Left forelimb (tissue), 1 donor: ENCODE measurements around the gene GSE1.

Experiments
- DNase-seq: peaks from one replicate; pipeline ENCODE4 v3.0.0-alpha.2; 2018; ENCODE audit warnings: low spot score

The GSE1 gene

GRCh38 chr16:85605051-85605911 is 7.8 kb upstream of the GSE1 start:
- DNase-seq, result no peak

DNA sequence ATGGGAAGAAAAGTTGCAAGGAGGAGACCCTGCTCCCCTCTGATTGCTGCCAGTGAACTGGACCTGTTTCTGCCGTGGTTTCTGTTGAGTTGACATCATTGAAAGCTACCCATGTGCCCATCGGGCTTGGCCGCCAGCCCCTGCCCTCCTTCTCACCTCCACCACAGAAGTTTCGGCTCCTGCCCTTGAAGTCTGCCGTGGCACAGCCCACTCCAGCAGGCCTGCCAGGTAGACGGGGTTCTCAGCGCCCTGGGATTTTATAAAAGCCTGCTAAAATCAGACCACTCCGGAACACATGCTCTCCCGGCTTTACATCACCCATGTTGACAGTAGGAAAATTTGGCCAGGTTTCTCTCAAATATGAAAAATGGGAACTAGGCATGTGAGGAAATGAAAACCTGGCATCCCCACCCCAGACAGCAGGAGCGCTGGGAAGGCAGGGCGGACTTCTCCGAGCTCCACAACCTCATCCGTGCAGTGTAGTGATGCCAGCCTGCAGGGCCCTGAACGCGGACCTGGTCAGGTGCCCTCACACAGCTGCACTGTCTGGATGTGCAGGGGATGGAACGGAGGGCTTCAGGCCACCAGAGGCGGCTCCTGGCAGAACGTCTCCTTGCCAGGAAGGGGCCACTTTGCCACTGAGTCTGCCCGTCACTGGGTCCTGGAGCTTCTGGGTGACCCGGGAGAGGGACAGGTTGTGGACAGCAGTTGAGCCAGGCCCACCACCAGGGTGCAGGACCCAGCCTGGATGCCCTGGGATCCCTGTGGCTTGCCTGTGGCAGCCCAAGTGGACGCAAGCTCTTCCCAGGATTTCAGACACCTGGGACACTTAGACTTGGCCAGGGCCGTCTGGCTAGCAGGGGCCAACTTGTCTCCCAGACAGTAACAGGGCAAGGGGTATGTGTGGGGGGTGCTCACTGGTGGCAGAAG is 6.9 kb upstream of the GSE1 start:
- DNase-seq, result no peak

- no peak for DNase-seq
Observed at GRCh38 chr16:85606904-85607303, 6.2 kb upstream of the GSE1 start.

- DNase-seq, result no peak
Observed at GRCh38 chr16:85607321-85607765, 5.8 kb upstream of the GSE1 start.

DNA sequence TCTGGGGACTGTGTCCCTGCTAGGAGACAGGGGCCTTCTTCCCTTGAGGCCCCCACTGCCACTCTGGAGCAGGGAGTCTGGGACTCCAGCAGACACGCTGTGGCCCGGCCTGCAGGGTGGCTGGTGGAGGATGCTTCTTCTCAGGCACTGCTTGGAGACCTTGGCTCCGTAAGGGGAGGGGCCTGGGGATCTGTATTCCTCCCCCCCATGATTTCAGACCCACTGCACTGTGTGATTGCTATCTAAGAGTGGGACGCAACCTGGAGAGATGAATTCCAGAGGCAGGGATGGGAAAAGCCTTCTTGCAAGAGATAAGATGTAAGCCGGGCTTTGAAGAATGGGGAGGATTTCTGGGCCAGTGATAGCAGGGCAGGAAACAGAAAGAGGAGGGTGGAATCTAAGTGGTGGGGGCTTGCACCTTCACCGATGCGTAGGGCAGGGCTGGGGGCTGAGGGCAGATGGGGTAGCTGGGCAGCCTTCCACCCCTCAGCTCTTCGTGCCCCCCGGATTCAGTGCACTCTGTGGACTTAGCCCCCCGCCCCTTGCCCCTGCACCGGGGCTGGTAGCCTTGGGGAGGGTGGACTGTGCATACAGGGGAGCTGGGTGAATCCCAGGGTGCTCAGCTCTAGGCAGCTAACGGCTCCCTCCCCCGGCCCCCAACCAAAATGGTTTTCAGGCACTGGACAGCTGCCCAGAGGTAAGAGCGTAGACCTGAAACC is 5.2 kb upstream of the GSE1 start:
- no peak for DNase-seq

- no peak for DNase-seq
Observed at GRCh38 chr16:85608515-85608885, 4.6 kb upstream of the GSE1 start.

GRCh38 chr16:85608887-85609286 is 4.2 kb upstream of the GSE1 start:
- DNase-seq, result no peak

- DNase-seq, result no peak
Observed at GRCh38 chr16:85609539-85609938, 3.6 kb upstream of the GSE1 start.

DNA sequence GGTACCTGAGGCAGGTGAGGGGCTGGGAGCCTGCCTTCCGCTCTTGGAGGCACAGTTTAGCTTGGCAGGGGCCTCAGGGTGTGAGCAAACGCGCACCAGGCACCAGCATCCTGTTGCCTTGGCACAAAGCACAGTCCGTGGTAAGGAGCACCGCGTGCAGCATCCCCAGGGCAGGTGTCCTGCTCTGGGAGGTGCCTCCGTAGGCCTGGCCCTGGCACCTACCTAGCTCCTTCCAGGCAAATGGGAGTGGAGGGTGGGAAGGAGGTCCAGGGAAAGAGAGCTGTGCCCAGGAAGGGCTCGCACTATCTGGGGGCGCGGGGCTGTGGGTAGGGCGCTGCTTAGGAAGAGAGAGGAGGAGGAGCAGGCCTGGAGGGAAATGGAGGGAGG is 3.1 kb upstream of the GSE1 start:
- no peak for DNase-seq

DNA sequence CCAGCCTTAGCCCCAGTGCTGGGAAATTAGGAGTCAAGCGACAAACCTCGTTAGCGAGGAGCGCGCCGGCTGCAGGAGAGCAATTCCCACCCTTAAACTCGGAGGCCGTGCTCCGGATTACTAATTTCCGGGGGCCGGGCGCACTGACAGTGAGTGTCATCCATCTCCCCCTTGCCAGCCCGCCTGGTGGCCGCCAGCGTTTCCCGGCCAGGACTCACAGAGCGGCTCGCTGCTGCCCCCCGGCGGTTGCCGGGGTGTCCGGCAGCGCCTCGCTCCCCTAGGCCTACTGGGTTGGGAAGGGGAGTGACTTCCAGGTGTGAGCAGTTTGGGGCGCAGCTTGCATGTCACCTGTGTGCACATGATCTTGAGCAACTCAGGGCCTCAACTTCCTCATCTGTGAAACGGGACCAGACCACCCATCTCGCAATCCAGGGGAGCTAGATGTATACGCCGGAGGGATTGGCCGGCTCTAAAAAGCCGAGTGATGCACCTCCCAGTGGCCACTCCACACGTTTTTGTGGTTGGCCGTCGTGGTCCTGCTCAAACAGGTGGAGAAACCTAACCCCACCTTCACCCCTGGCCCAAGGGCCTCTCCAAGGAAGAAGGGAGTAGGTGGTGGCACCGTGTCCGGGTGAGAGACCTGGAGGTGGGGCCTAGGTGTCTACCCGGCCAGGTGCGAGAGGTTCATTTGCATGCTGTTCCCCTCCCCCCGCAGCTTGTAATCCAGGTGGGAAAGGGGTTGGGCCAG is 2.5 kb upstream of the GSE1 start:
- peak; percentile 93 for DNase-seq

DNA sequence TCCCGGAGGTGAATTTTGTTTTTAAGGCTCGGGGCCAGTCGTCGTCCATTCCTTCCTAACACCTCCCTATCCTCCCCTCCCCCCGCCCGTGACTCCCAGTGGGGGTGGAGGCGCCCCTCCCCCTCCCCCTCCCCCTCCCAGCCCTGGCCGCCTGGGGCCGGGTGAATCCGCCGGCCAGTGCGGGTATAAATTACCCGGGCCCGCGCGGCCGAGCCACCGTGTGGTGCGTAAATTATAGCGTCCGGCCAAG is 2.0 kb upstream of the GSE1 start:
- DNase-seq, result no peak

GRCh38 chr16:85611444-85612190 is 1.5 kb upstream of the GSE1 start:
- peak; percentile 87 for DNase-seq

- no peak for DNase-seq
Observed at GRCh38 chr16:85612191-85612800, 826 bp upstream of the GSE1 start.

DNA sequence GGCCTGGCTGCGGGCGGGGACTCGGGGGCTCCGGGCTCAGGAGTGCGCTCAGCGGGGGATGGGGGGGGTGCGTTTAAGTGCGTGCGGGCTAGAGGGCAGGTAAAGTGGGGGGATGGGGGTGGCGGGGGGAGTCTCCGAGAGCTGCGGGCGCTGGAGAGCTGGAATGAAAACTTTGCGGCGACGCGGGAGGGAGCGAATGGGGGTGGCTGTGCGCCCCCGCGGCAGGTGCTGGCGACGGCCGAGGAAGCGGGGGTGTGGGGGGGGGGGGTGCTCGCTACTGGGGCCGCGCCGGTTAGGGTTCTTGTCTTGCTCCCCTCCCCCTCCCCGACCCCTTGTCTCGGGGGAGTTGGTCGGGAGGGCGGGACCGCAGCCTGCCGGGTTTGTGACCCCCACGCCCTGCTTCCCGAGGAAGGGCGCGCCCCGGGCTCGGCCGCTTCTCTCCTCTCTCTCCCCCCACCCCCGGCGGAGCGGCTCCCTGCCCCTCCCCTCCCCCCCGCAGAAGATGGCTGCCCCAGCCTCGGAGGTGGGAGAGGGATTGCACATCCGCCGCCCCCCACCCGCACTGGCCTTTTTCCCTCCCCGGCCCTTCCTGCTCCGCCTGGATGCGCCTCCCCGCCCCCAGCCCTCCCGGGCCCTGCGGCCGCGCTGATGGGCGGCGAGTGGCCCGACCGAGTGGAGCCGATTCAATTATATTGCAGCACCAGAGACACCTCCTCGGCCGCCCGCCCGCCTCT is 649 bp downstream of the GSE1 start:
- no peak for DNase-seq

GRCh38 chr16:85614338-85615013 is 1.4 kb downstream of the GSE1 start:
- DNase-seq, result no peak

DNA sequence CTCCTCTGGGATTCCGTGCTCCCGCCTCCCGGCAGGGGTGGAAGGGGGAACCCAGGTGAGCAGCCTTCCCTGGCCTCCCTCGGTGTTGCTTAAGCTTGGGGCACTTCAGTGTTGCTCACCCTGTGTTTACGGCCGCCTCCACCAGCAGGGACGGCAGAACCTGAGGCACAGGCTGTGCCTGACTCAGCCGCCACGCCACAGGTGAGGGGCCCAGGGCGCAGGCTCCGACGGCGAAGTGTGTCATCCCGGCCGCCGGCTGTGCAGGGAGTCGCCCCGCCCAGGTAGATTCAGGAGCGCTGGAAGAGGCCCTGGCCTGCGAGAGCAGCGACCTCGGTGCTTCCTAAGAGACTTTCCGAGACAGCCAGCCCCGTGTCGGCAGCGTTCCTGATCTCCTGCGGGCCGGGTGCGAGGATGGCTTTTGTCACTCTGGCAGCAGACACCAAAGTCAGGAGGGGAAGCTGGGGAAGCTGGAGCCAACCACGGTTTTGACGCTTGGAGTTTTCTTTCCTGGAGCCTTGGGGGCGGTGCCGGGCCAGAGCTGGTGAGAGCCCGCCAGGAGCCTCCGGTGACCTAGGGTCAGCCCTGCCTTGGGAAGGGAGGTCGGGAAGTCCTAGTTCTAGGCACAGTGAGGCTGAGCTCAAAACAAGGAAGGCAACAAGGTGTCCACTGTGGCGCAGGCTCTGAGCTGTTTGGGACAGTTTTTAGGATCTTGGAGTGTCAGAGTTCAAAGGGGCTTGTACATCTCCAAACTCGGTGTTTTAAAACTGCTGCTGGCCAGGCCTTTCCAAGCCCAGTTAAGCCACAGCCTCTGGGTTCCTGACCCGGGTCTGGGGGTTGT is 2.1 kb downstream of the GSE1 start:
- no peak for DNase-seq

DNA sequence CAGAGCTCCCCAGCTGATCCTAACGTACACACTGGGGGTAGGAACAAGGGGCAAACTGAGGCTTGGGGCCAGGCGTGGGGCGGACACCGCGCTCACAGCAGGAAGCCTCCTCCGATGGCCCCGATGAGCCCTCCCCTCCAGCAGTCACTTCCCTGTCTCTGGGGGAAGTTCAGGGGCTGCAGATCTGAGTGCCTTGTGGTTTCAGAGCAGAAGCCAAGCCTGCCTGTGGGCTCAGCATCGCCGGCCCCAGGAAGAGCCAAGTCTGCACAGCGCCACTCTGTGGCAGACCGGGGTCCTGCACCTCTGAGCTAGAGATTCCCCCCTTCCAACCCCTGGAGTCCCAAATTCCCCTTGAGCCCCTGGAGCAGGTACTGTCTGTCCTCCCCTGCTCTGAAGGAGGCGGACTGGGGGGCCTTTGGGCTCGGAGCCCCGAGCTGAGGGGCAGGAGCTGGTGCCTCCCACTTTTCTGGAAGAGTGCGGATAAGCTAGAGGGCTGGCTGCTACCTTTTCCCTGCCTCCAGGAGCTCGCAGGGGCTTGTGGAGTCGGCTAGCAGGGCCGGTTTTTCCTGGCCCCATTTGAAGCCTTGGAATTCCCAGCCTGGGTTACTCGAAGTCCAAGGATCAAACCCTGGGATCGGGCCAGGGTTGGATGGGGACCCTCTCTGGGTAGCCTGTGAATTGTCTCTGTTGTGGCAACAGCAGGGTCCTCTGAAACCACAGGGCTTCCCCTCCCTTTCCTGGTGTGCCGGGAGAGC is 2.9 kb downstream of the GSE1 start:
- peak; percentile 87 for DNase-seq
